Upper lobe of right lung (tissue), 1 donor: Measurements from ENCODE around the gene ZNF609. TPM values are rescaled to one million over a fixed set of nuclear protein-coding genes. Genes with fewer than 3 reads are reported as not detected.
A peak's percentile ranks its signal among the peaks of the same experiment; 100 is the strongest.

Experiments
- ATAC-seq: fragments of 200-7000 bp; cut with Tn5 transposase; one replicate; pipeline ENCODE4 v1.9.1; 2020; ENCODE audit warnings: mild to moderate bottlenecking, moderate library complexity
- DNase-seq: peaks from one replicate; pipeline ENCODE4 v3.0.0-alpha.2; 2020
- H3K27ac ChIP-seq: fragments of 200-600 bp; one replicate; pipeline ENCODE4 v1.8.0; 2022
- H3K27me3 ChIP-seq: fragments of 200-600 bp; one replicate; pipeline ENCODE4 v1.8.0; 2022; ENCODE audit warnings: mild to moderate bottlenecking
- H3K36me3 ChIP-seq: fragments of 200-600 bp; one replicate; pipeline ENCODE4 v1.8.0; 2022
- H3K4me1 ChIP-seq: fragments of 200-600 bp; one replicate; pipeline ENCODE4 v1.8.0; 2022
- H3K4me3 ChIP-seq: fragments of 200-600 bp; one replicate; pipeline ENCODE4 v1.8.0; 2022; ENCODE audit warnings: mild to moderate bottlenecking
- H3K9me3 ChIP-seq: fragments of 200-600 bp; one replicate; pipeline ENCODE4 v1.8.0; 2022
- CTCF ChIP-seq: fragments of 200-600 bp; IDR thresholded peaks from one replicate; pipeline ENCODE4 v1.8.0; 2022; ENCODE audit warnings: antibody characterized with exemption
- intact Hi-C: fragments of 100-400 bp; cut with DNase I; formaldehyde crosslinking; loops from one replicate; pipeline ENCODE4 v1.11.0; 2022
- total RNA-seq: library from RNA; stranded (reverse); fragmentation: NEBNext Ultra II Directional; extraction: Animal tissue kit (Norgen Biotek cat#: 25700); gene quantifications from one replicate; pipeline ENCODE4 v1.2.1, GENCODE V29; 2021
- donor health status: DM: no; HTN: yes; CAD: no; lungs with severe emphysema.

ZNF609 gene
- total RNA-seq, 1 donor from 2014 or later = 45.4 TPM

- Histone ChIP-seq H3K4me1 (peaks cover 7% of the 10 kb centered on the region), H3K27ac (no peak overlapping the region), H3K4me3 (no peak overlapping the region), H3K9me3 (no peaks in the 10 kb centered on the region), H3K36me3 (no peaks in the 10 kb centered on the region), H3K27me3 (no peaks in the 10 kb centered on the region)
- no peak for TF ChIP-seq CTCF
- intact Hi-C loops = no loop called here
- peak; percentile 74 for DNase-seq
- ATAC-seq = peak; percentile 33
Observed at GRCh38 chr15:64532521-64533315, 72.3 kb downstream of the ZNF609 start.

- no peak for TF ChIP-seq CTCF
- H3K4me3 ChIP-seq = no peak overlapping the region
- H3K36me3 ChIP-seq = no peaks in the 10 kb centered on the region
- H3K4me1 ChIP-seq = peaks cover 5% of the 10 kb centered on the region
- no peaks in the 10 kb centered on the region for H3K9me3 ChIP-seq
- intact Hi-C loops = no loop called here
- ATAC-seq = no peak
- no peak for DNase-seq
- no peak overlapping the region for H3K27ac ChIP-seq
- H3K27me3 ChIP-seq = no peaks in the 10 kb centered on the region
Observed at GRCh38 chr15:64535460-64536243, 75.3 kb downstream of the ZNF609 start.

- intact Hi-C loops = no loop called here
- peaks cover 5% of the 10 kb centered on the region for H3K4me1 ChIP-seq
- H3K4me3 ChIP-seq = no peak overlapping the region
- H3K36me3 ChIP-seq = no peaks in the 10 kb centered on the region
- DNase-seq (no peak), ATAC-seq (peak; percentile 54)
- H3K9me3 ChIP-seq = no peaks in the 10 kb centered on the region
- no peaks in the 10 kb centered on the region for H3K27me3 ChIP-seq
- no peak for TF ChIP-seq CTCF
- no peak overlapping the region for H3K27ac ChIP-seq
Observed at GRCh38 chr15:64536244-64536836, 76.0 kb downstream of the ZNF609 start.

GRCh38 chr15:64542091-64542490, 81.7 kb downstream of the ZNF609 start:
- TF ChIP-seq CTCF = no peak
- no peaks in the 10 kb centered on the region for H3K27me3 ChIP-seq
- no peaks in the 10 kb centered on the region for H3K36me3 ChIP-seq
- H3K27ac ChIP-seq = no peak overlapping the region
- no peak for ATAC-seq
- no peak for DNase-seq
- H3K4me3 ChIP-seq = no peak overlapping the region
- intact Hi-C loops = no loop called here
- H3K9me3 ChIP-seq = no peaks in the 10 kb centered on the region
- no peaks in the 10 kb centered on the region for H3K4me1 ChIP-seq

- no peak for TF ChIP-seq CTCF
- no peak overlapping the region for H3K27ac ChIP-seq
Observed at GRCh38 chr15:64544450-64544849, 84.1 kb downstream of the ZNF609 start.

More at GRCh38 chr15:64544450-64544849, 84.1 kb downstream of the ZNF609 start:
- Histone ChIP-seq H3K4me1 (no peaks in the 10 kb centered on the region), H3K9me3 (no peaks in the 10 kb centered on the region), H3K36me3 (no peaks in the 10 kb centered on the region), H3K27me3 (no peaks in the 10 kb centered on the region), H3K4me3 (no peak overlapping the region)
- ATAC-seq (no peak), DNase-seq (no peak)
- intact Hi-C loops = no loop called here
